ENCODE results near the gene PARD3B. TPM values are rescaled to one million over a fixed set of nuclear protein-coding genes. Genes with fewer than 3 reads are reported as not detected.

Gene PARD3B
- polyA plus RNA-seq, 1 donor: 10.3 TPM

DNA sequence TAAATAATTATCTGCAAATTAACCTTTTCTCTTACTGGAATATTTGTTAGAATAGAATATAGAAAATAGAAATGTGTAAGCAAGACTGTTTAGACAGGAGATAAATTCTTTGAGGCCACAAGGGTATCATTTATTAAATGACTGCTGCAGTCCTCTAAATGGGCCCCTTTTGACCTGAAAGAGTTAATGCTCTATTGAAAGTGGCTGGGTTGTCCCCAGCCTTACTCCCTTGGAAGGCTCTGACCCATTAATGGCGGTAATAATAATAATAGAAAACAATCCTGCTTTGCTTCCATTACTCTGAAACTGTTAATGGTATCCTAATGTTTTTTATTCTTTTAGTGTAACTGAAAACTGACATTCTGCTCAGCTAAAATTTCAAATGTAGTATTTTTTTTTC is 739.1 kb downstream of the PARD3B start:
- no peak for DNase-seq

DNA sequence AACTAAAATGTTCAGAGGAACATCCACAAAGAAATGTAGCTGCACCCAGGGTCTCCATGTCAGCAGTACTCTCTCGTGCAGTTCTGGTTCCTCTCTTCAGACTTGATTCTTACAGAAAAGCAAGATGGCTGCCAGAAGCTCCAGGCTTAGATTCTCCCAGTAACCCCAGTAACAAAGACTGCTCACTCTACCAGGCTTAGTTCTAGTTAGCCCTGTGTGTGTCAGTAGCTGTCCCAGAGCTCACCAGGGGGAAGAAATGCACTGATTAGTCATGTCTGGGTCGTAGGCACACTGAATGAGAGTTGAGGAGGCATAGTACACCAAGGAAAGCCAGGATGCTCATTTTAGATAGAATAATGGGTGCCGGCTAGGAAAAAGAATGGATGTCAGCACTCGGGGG is 742.0 kb downstream of the PARD3B start:
- DNase-seq: no peak

- no peak for DNase-seq
Observed at GRCh38 chr2:205288686-205289085, 743.4 kb downstream of the PARD3B start.

DNA sequence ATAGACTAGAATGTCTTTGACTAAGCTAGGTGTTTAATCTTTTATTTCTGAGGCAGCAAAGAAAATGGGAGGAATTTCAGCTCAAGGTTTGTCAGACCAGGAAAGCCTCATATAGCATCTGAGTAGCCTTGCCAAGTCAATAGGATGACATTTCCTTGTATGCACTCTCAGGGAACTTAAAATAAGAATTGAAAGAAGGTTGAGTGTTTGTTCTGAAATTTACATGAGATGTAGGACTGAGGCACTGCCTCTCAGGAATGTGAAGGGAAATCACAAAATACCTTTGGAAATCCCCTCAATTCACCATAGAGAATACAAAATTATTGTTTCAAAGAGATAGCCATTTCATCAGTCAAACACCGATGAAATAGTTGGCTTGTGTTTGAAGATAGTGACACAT is 745.0 kb downstream of the PARD3B start:
- DNase-seq: no peak

GRCh38 chr2:205292665-205293295 is 747.5 kb downstream of the PARD3B start:
- DNase-seq: no peak

DNA sequence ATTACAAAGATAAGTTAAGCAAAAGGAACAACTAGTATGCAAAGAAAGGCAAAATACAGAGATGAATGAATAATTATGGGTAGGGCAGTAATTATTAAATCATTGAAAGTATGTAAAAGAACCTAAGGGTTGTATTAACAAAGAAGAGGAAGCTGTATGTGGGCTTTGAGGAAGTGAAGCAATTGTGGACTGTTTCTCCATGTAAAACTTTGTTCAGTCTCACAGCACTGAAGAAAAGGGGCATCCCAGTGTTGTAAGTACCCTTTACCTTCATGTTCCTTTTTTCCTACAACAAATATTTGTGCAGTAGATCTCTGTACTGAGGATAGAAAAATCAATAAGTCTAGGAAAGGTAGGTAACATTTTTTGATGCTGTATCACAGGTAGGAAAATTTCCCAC is 748.3 kb downstream of the PARD3B start:
- no peak for DNase-seq

DNA sequence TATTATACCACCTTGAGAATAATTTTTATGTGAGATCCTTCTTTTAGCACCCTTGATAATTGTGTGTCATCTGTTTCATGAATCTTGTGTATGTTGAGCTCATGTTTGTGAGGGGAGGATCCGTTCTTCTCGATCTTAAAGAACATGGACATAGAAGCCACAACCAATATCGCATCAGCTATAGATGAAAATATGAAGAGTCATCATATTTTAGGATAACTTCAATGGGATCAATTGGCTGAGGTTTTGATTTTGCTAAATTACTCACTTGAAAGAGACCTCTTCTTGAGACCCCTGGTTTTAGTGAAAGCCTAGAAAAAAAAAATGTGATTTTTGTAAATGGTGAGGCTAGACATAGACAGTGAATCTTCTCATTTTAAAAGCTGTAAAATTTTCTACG is 751.7 kb downstream of the PARD3B start:
- DNase-seq: no peak

DNA sequence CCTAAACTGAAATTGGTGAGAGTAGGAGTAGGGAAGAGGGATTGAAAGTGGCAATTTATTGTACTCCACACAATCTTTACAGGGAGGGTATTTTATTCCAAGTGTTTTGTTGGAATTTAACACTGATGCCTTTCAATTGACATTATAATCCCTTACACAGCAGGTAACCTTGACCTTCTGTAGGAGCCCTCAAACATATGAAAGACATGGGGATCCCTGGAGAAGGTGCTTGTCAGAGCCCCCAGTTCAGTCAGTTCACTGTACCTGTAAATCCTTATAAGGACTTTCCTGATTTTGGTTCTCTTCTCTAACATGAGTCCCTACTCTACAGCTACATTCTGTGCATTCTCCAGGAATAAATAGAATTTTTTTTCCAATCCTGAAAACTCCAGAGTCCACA is 752.1 kb downstream of the PARD3B start:
- no peak for DNase-seq

DNA sequence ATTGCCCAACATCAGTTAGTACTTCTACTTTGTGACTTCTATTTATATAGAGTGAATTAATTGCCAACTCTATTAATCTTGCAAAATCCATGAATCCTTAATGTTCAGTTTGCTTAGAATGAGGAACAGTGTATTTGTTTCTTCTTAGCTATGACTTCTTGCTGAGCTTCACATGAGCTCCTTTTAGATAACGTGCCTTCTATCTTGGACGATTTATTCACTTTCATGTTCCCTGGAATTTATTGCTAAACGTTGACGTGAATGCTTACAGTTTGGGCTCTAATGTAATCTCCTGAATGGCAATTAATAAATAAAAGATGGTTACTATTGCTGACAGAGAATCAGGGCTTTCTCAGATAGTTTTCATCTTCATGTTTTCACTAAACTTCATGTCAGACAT is 752.6 kb downstream of the PARD3B start:
- no peak for DNase-seq

DNA sequence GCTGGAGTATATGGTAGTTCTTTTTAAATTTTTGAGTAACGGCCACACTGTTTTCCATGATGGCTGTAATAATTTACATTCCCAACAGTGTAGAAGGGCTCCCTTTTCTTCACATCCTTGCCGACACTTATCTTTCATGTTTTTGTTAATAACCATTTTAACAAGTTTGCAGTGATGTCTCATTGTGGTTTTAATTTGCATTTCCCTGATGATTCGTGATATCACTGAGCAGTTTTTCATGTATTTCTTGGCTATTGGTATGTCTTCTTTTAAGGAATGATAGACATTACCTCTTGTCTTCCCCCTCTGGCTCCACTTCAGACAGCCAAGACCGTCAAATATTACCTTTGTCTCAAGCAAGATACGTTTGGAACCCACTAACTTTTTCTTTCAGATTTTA is 765.9 kb downstream of the PARD3B start:
- no peak for DNase-seq

DNA sequence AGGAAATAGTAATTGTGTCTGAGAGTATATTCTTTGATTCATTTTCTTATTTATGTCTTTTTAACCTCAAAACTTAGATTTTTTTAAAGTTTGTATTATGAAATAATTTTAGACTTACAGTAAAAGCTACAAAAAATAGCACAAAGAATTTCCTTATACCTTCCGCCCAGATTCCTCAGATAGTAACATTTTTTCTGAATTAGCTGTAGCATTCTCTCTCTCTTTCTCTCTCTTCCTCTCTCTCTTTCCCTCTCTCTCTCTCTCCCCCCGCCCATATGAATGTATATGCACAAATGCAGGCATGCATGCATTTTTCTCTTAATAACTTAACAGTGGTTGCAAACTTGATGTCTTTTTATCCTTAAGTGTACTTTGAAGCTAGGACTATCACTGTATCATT is 776.0 kb downstream of the PARD3B start:
- no peak for DNase-seq

DNA sequence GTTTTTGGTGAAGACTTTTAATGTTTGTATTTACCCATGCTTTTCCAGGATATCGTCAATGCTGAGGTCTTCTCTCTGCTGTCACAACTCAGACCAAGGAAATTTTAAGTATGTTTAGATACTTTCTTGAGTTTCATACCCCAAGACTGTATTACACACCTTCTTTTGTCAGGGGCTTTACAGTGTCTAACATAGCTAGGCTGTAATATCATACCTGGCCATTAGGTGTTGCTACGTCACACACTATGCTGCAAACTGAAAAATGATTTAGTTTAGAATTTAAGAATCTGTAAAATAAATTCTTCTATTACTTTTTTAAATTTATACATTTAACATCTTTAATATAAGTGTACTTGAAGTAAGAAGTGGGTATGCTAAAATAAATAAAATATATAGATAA is 778.7 kb downstream of the PARD3B start:
- DNase-seq: no peak

DNA sequence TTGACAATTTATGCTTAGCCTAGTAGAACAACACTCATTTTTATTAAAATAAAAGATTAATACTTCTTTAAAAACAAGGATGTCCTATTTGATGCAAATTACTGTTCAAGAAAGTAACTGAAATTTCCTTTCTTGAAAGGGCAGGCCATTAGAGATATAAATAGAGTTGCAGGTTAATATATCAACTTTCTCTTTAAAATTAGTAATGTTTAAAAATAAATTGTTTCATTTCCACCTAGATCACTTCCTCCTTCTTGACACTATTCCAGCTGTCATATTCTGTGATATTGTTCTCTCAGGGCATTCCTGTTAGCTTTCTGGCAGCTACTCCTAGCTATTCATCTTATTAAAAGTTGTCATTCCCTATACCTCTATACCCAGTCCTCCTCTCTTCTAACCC is 779.1 kb downstream of the PARD3B start:
- DNase-seq: no peak

DNA sequence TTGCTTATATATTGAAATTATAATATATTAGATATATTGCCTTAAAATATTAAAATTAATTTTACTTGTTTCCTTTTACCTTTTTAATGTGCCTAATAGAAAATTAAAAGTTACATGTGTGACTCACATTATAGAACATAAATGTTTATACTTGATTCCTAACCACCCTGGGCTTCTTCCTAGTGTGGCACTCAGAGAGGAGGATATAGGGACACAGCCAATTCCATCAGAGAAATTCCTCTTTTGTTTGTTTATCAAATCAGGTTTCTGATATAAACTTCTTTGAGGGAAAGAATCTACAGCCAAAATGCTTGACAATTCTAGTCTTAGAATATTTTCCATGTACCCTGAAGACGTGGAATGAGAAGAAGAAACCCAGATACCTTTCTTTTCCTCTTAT is 788.1 kb downstream of the PARD3B start:
- DNase-seq: no peak

- DNase-seq: no peak
Observed at GRCh38 chr2:205337274-205337673, 792.0 kb downstream of the PARD3B start.

- DNase-seq: no peak
Observed at GRCh38 chr2:205338156-205338555, 792.9 kb downstream of the PARD3B start.

- no peak for DNase-seq
Observed at GRCh38 chr2:205343103-205343502, 797.8 kb downstream of the PARD3B start.

DNA sequence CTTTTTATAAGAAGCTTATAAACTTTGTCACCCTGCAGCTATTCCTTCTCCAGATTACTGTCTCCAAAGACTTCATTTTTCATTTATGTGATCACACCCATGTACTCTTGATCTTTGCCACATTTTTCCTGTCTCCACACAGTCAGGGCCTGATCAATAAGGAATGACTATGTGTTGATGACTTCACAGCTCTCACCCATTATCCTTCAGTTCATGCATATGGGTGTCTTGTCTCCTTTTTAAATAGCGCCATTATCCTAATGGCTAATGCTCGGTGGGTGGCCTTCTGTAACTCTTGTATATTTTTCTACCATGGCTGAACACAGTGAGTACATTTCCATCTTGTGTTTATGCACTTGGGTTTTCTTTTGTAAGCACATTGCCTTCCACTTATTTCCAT is 801.4 kb downstream of the PARD3B start:
- no peak for DNase-seq

DNA sequence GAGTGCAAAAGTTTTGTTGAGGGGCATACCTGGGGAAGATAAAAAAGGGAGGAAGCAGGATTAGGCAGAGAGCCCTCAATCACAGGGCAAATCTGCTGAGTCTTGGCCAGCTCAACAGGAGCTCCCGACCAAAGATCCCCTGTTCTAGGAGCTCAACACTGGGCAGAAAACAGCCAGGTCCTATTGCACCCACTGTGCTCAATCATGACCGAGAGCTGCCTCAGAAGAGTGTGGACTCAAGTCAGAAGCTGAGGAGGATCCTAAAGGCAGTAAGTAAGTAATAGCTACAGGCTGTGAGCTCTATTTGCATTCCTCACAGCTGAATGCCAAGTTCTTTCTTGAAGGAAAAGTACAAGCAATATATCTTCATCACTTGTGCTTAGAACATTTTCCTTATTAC is 802.6 kb downstream of the PARD3B start:
- no peak for DNase-seq

GRCh38 chr2:205352094-205352493 is 806.8 kb downstream of the PARD3B start:
- no peak for DNase-seq

DNA sequence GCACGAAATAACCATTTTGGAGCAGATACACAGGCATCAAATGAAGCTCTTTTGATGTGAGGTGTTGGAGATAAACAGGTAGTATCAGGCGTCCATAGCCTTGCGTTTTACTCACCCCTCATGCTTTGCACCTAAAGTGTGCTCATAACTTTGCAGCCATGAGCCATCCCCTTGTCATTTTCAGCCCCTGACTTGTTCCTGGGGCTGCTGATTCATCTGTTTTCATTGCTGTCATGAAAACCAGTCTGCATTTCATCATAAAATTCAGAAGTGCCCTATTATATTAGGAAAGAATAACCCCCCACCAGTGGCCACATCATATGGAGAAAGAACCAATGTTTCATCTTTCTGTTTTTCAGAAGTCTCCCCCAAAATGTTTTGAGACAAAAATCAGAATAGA is 807.3 kb downstream of the PARD3B start:
- DNase-seq: no peak

GRCh38 chr2:205357732-205358131 is 812.5 kb downstream of the PARD3B start:
- no peak for DNase-seq

DNA sequence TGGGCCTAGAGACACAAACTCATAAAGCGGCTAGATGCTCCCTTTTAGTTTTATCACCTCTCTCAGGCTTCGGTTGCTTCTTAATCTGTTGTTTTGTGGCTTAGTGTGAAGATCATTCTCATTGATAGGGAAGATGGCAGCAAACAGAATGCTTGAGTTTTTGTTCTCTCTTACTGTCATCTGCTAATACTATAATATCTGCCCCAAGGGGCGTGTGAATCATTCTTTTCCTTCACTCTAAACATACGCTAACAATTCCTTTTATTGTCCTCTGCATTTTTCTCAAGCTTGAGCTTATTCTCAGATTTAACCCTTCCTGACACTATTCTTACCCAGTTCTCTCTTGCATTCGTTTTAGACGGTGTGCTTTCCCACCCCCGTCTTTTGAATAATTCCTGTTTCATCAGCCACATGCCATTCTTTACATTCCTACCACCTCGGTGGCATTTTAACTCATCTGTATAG is 813.1 kb downstream of the PARD3B start:
- DNase-seq: no peak

DNA sequence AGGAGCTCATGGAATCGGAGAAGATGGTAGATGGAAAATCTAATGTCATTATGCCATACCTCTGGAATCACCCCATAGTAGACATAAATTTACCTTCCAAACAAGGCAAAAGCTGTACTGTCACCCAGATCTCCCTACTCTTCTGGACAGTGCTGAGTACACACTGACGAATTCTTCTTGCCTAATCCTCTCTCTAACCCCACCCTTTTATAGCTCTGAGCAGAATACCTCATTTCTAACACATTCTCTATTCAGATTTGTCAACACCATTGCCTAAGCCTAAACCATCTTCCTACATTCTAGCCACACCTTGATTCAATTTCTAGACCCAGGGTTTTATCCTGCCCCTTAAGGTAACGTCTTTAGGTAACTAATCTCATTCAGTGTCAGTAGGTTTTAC is 816.0 kb downstream of the PARD3B start:
- no peak for DNase-seq

DNA sequence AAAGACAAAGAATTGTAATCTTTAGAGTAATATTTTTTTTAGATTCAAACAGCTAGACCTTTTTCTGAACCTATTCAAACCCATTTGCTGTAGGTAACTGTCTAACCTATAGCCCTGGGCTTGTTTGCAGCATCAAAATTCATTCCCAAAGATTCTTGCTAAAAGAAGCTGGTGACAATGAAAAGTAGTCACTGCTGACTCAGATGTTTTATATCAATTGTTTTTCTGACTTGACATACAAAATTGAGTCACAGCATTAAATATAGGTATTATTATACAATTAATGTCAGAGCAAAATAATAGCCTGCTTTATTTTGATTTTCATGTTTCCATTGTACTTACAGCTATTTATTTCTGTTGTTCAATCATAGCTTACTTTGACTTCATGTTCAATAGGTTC is 816.7 kb downstream of the PARD3B start:
- DNase-seq: no peak
